HEK293 (cell line): ENCODE results near the gene MEI1.

Source experiments
- CTCF ChIA-PET: fragments of 350-600 bp; formaldehyde crosslinking; extraction: SDS; loops from one replicate; lab custom pipeline; 2021; ENCODE audit warnings: antibody characterized with exemption; lab: Yijun Ruan, JAX
- POLR2A ChIA-PET: fragments of 300-600 bp; formaldehyde crosslinking; extraction: SDS; loops from one replicate; lab custom pipeline; 2020; ENCODE audit warnings: antibody characterized with exemption, inconsistent platforms; lab: Yijun Ruan, JAX
- H3K27ac ChIP-seq: fragments of 200-500 bp; sonication (Bioruptor generic); 2 replicates; pipeline ENCODE4 v1.5.1; 2014; ENCODE audit warnings: low read depth, low read length, control low read depth, inconsistent platforms; ENCODE audit errors: extremely low read depth
- H3K36me3 ChIP-seq, 2 experiments: fragments of 200-500 bp in 1 of 2; sonication (Bioruptor generic) in 1 of 2; 1 replicate in 1 of 2; 2 replicates in 1 of 2; pipeline ENCODE4 v1.5.1; 2014 to 2017; ENCODE audit warnings: inconsistent platforms in 2 of 2, low read length in 2 of 2; ENCODE audit not compliant: control insufficient read depth in 2 of 2, insufficient read depth in 1 of 2
- H3K4me1 ChIP-seq: fragments of 200-500 bp; sonication (Bioruptor generic); 2 replicates; pipeline ENCODE4 v1.5.1; 2014; ENCODE audit warnings: mild to moderate bottlenecking, low read length, inconsistent platforms; ENCODE audit not compliant: control insufficient read depth, insufficient read depth
- H3K4me3 ChIP-seq: 2 replicates; pipeline ENCODE4 v1.5.1; 2011; ENCODE audit warnings: low read depth, mild to moderate bottlenecking, control low read depth, low read length, moderate library complexity
- H3K9me3 ChIP-seq: fragments of 200-500 bp; sonication (Bioruptor generic); 2 replicates; pipeline ENCODE4 v1.5.1; 2014; ENCODE audit warnings: low read depth, low read length, inconsistent platforms; ENCODE audit not compliant: control insufficient read depth, insufficient read depth
- BCL6B ChIP-seq: fragments of 450-650 bp; formaldehyde crosslinking; IDR thresholded peaks from 2 replicates; pipeline ENCODE4 v1.5.1; 2017; ENCODE audit warnings: missing biosample characterization, missing genetic modification characterization
- GFI1B ChIP-seq: fragments of 450-650 bp; formaldehyde crosslinking; IDR thresholded peaks from 2 replicates; pipeline ENCODE4 v1.5.1; 2016; ENCODE audit warnings: missing biosample characterization, missing genetic modification characterization
- GLIS1 ChIP-seq: fragments of 450-650 bp; formaldehyde crosslinking; IDR thresholded peaks from 2 replicates; pipeline ENCODE4 v1.5.1; 2016; ENCODE audit warnings: missing biosample characterization, missing genetic modification characterization
- IKZF3 ChIP-seq: fragments of 450-650 bp; IDR thresholded peaks from 2 replicates; pipeline ENCODE4 v1.5.0; 2018; ENCODE audit warnings: missing biosample characterization, mild to moderate bottlenecking, missing genetic modification characterization, moderate library complexity
- KLF16 ChIP-seq: fragments of 450-650 bp; formaldehyde crosslinking; IDR thresholded peaks from 2 replicates; pipeline ENCODE4 v1.5.1; 2017; ENCODE audit warnings: missing biosample characterization, missing genetic modification characterization
- KLF8 ChIP-seq: fragments of 450-650 bp; formaldehyde crosslinking; IDR thresholded peaks from 2 replicates; pipeline ENCODE4 v1.5.1; 2016; ENCODE audit warnings: missing biosample characterization, missing genetic modification characterization
- REPIN1 ChIP-seq: fragments of 450-650 bp; formaldehyde crosslinking; IDR thresholded peaks from 2 replicates; pipeline ENCODE4 v1.5.1; 2017; ENCODE audit warnings: missing biosample characterization, missing genetic modification characterization, low read depth
- TSHZ1 ChIP-seq: fragments of 450-650 bp; formaldehyde crosslinking; IDR thresholded peaks from 2 replicates; pipeline ENCODE4 v1.5.1; 2016; ENCODE audit warnings: missing biosample characterization, missing genetic modification characterization, borderline replicate concordance
- ZBTB11 ChIP-seq: fragments of 450-650 bp; formaldehyde crosslinking; conservative IDR thresholded peaks from 2 replicates; pipeline ENCODE4 v1.5.1; 2016; ENCODE audit warnings: low read depth, missing biosample characterization, missing genetic modification characterization
- ZBTB49 ChIP-seq: fragments of 450-650 bp; formaldehyde crosslinking; IDR thresholded peaks from 2 replicates; pipeline ENCODE4 v1.5.1; 2016; ENCODE audit warnings: missing biosample characterization, missing genetic modification characterization, low read depth
- ZFP37 ChIP-seq: fragments of 450-650 bp; formaldehyde crosslinking; IDR thresholded peaks from 2 replicates; pipeline ENCODE4 v1.5.1; 2016; ENCODE audit warnings: missing biosample characterization, missing genetic modification characterization
- ZNF132 ChIP-seq: fragments of 450-650 bp; formaldehyde crosslinking; IDR thresholded peaks from 2 replicates; pipeline ENCODE4 v1.5.1; 2017; ENCODE audit warnings: missing biosample characterization, missing genetic modification characterization, borderline replicate concordance
- ZNF146 ChIP-seq: fragments of 450-650 bp; formaldehyde crosslinking; IDR thresholded peaks from 2 replicates; pipeline ENCODE4 v1.5.1; 2016; ENCODE audit warnings: missing biosample characterization, missing genetic modification characterization
- ZNF155 ChIP-seq: fragments of 450-650 bp; formaldehyde crosslinking; IDR thresholded peaks from 2 replicates; pipeline ENCODE4 v1.5.1; 2016; ENCODE audit warnings: missing biosample characterization, missing genetic modification characterization
- ZNF23 ChIP-seq: fragments of 450-650 bp; formaldehyde crosslinking; IDR thresholded peaks from 2 replicates; pipeline ENCODE4 v1.5.1; 2016; ENCODE audit warnings: missing biosample characterization, missing genetic modification characterization, borderline replicate concordance
- ZNF341 ChIP-seq: fragments of 450-650 bp; formaldehyde crosslinking; IDR thresholded peaks from 2 replicates; pipeline ENCODE4; 2016; ENCODE audit warnings: low read depth, missing biosample characterization, missing genetic modification characterization
- ZNF423 ChIP-seq: fragments of 450-650 bp; formaldehyde crosslinking; IDR thresholded peaks from 2 replicates; pipeline ENCODE4 v1.5.1; 2016; ENCODE audit warnings: missing biosample characterization, missing genetic modification characterization
- ZNF488 ChIP-seq: fragments of 450-650 bp; formaldehyde crosslinking; IDR thresholded peaks from 2 replicates; pipeline ENCODE4 v1.5.1; 2016; ENCODE audit warnings: missing biosample characterization, missing genetic modification characterization
- ZNF555 ChIP-seq: fragments of 450-650 bp; formaldehyde crosslinking; conservative IDR thresholded peaks from 2 replicates; pipeline ENCODE4 v1.5.1; 2017; ENCODE audit warnings: missing biosample characterization, mild to moderate bottlenecking, missing genetic modification characterization, inconsistent platforms
- ZNF624 ChIP-seq: fragments of 450-650 bp; formaldehyde crosslinking; IDR thresholded peaks from 2 replicates; pipeline ENCODE4 v1.5.1; 2017; ENCODE audit warnings: missing biosample characterization, missing genetic modification characterization
- ZNF654 ChIP-seq: fragments of 450-650 bp; formaldehyde crosslinking; IDR thresholded peaks from 2 replicates; pipeline ENCODE4 v1.5.1; 2016; ENCODE audit warnings: low read depth, missing biosample characterization, missing genetic modification characterization
- ZNF692 ChIP-seq: fragments of 450-650 bp; formaldehyde crosslinking; IDR thresholded peaks from 2 replicates; pipeline ENCODE4 v1.5.1; 2016; ENCODE audit warnings: missing biosample characterization, missing genetic modification characterization
- ZNF830 ChIP-seq: fragments of 450-650 bp; IDR thresholded peaks from 2 replicates; pipeline ENCODE4 v1.5.0; 2018; ENCODE audit warnings: missing biosample characterization, missing genetic modification characterization, low read depth, mild to moderate bottlenecking, moderate library complexity
- ZNF843 ChIP-seq: fragments of 450-650 bp; formaldehyde crosslinking; IDR thresholded peaks from 2 replicates; pipeline ENCODE4 v1.5.1; 2016; ENCODE audit warnings: missing biosample characterization, missing genetic modification characterization

MEI1 gene

GRCh38 chr22:41697126-41697775, 2.1 kb upstream of the MEI1 start:
- no peak overlapping the region for H3K27ac ChIP-seq
- CTCF ChIA-PET: interaction anchor here (0.5 to 5.4 kb wide), 106 partner anchors 9 to 924 kb away, joined by 3 to 72 read pairs (median 6); partner anchors contain the start of genes CCDC134, CENPM, SNU13 and SREBF2
- peaks cover 0 to 29% of the 10 kb centered on the region in 2 experiments; a peak in 1 of 3 replicates for H3K36me3 ChIP-seq
- H3K4me1 ChIP-seq: no peaks in the 10 kb centered on the region
- no peaks in the 10 kb centered on the region for H3K9me3 ChIP-seq
- H3K4me3 ChIP-seq: no peak overlapping the region
- POLR2A ChIA-PET: interaction anchor here (0.5 to 2.5 kb wide), 23 partner anchors 9 to 382 kb away, joined by 3 to 20 read pairs (median 4); partner anchors contain the start of genes CCDC134, CENPM, DESI1 and SMDT1
- TF ChIP-seq GFI1B (tag by site-specific recombination) (no peak), ZNF155 (tag by site-specific recombination) (no peak), ZNF23 (tag by site-specific recombination) (no peak), ZNF624 (tag by site-specific recombination) (no peak), IKZF3 (tag by site-specific recombination) (peak; percentile 70; the same call in 1 of the 2 replicates), ZNF132 (tag by site-specific recombination) (no peak), ZNF555 (tag by site-specific recombination) (no peak), ZBTB49 (no peak), KLF8 (tag by site-specific recombination) (peak; percentile 65; the same call in 1 of the 2 replicates), TSHZ1 (tag by site-specific recombination) (no peak), BCL6B (tag by site-specific recombination) (no peak), ZNF654 (tag by site-specific recombination) (peak; percentile 95), KLF16 (tag by site-specific recombination) (no peak), ZBTB11 (no peak), ZNF341 (tag by site-specific recombination) (no peak), ZNF488 (tag by site-specific recombination) (no peak), ZNF830 (tag by site-specific recombination) (no peak), ZNF423 (tag by site-specific recombination) (no peak), ZNF146 (tag by site-specific recombination) (no peak), REPIN1 (tag by site-specific recombination) (no peak), GLIS1 (peak; percentile 96), ZFP37 (peak; percentile 62), ZNF843 (tag by site-specific recombination) (no peak), ZNF692 (tag by site-specific recombination) (peak; percentile 15; the same call in 1 of the 2 replicates)
